Measurements from ENCODE around the gene RGL1. TPM values are rescaled to one million over a fixed set of nuclear protein-coding genes. Genes with fewer than 3 reads are reported as not detected.

RGL1 gene
- total and polyA plus RNA-seq, 2 experiments from 2014 or later, result 17.9 to 30.7 TPM

DNA sequence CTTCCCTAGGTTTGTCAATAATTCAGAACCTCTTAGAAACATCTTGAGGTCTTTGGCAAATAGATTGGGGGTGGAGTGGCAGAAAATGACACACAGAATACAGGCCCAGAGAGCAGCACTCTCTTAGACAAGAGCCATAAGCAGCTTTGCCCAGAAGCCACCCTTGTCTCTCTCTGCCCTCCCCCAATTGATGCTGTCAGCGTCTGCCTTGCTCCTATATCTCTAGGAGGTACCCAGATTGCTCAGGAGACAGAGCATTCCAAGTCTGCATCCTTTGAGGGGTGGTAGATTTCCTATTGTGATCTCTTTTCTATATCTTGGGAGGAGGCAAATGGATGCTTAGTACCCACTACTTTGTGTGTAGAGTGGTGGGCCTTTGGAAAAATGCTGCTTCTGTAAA lies 1.8 kb downstream of the RGL1 start:
- H3K9me2 ChIP-seq (replicated peaks; ENCODE audit: insufficient read depth), result no peaks in the 10 kb centered on the region
- no peaks in the 10 kb centered on the region for H3K27me3 ChIP-seq
- no peak overlapping the region for H2AFZ ChIP-seq
- H4K20me1 ChIP-seq (ENCODE audit: insufficient read depth, poor library complexity, severe bottlenecking), result peaks cover 3% of the 10 kb centered on the region
- peak overlapping the region; percentile 90 for H3K27ac ChIP-seq
- H3K36me3 ChIP-seq (replicated peaks; ENCODE audit: insufficient read depth, low read depth), result no peaks in the 10 kb centered on the region
- DNase-seq (ENCODE audit: low spot score), result no peak
- peak overlapping the region; percentile 81 for H3K4me2 ChIP-seq
- no peaks in the 10 kb centered on the region for H3K9me3 ChIP-seq (ENCODE audit: low read depth)
- H3K4me1 ChIP-seq (ENCODE audit: insufficient read depth), result peaks cover 22% of the 10 kb centered on the region
- H3K79me2 ChIP-seq, result peaks cover 55% of the 10 kb centered on the region
- TF ChIP-seq EZH2phosphoT487 (IDR thresholded peaks at IDR 0.05; ENCODE audit: low read depth, severe bottlenecking, unreplicated experiment) (no peak), EZH2 (IDR thresholded peaks at IDR 0.05; ENCODE audit: borderline replicate concordance) (no peak)
- TF ChIP-seq, protein P1, sequence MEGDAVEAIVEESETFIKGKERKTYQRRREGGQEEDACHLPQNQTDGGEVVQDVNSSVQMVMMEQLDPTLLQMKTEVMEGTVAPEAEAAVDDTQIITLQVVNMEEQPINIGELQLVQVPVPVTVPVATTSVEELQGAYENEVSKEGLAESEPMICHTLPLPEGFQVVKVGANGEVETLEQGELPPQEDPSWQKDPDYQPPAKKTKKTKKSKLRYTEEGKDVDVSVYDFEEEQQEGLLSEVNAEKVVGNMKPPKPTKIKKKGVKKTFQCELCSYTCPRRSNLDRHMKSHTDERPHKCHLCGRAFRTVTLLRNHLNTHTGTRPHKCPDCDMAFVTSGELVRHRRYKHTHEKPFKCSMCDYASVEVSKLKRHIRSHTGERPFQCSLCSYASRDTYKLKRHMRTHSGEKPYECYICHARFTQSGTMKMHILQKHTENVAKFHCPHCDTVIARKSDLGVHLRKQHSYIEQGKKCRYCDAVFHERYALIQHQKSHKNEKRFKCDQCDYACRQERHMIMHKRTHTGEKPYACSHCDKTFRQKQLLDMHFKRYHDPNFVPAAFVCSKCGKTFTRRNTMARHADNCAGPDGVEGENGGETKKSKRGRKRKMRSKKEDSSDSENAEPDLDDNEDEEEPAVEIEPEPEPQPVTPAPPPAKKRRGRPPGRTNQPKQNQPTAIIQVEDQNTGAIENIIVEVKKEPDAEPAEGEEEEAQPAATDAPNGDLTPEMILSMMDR (IDR thresholded peaks at IDR 0.05; ENCODE audit: poor library complexity), result no peak
- peak overlapping the region; percentile 54 for H3K4me3 ChIP-seq
- WGBS (ENCODE audit: low lambda C conversion rate, missing lambda C conversion rate), result 45% methylated on average over 1 of the region's 1 CpG

DNA sequence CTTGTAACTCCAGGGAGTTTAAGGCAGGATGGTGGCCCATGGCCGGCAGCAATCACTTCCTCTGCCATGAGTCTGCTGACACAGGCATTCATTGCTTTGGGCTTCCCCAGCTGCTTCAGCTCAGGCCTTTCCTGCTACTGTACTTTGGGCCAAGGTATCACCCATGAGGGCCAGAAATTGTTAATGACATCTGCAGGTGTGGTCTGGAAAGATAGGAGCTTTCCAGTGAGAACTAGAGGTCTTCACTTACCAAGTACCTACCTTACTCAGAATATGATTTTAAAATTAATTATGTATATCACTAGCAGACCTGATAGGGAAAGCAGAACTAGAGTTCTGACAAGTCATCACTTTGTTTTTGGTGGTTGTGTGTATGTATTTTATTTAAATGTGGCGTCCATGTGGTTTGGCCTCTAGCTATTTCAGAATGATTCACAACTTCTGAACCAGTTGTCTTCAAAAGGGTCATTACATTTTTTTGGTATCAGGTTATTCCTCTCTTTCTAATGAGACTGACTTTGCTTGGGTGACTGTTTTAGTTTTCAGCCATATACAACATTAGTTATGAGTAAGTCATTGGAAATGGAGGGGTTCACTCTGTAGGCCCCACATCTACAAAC lies 2.7 kb downstream of the RGL1 start:
- Histone ChIP-seq H3K9me3 (ENCODE audit: low read depth) (no peaks in the 10 kb centered on the region), H4K20me1 (ENCODE audit: insufficient read depth, poor library complexity, severe bottlenecking) (peaks cover 3% of the 10 kb centered on the region), H2AFZ (no peak overlapping the region), H3K4me2 (peak overlapping the region; percentile 81), H3K27ac (peak overlapping the region; percentile 14), H3K4me1 (ENCODE audit: insufficient read depth) (peaks cover 31% of the 10 kb centered on the region), H3K36me3 (replicated peaks; ENCODE audit: insufficient read depth, low read depth) (no peaks in the 10 kb centered on the region), H3K27me3 (no peaks in the 10 kb centered on the region), H3K9me2 (replicated peaks; ENCODE audit: insufficient read depth) (no peaks in the 10 kb centered on the region), H3K79me2 (peaks cover 59% of the 10 kb centered on the region), H3K4me3 (no peak overlapping the region)
- WGBS (ENCODE audit: low lambda C conversion rate, missing lambda C conversion rate), result 73% methylated on average over 2 of the region's 2 CpGs
- no peak for TF ChIP-seq EZH2 (IDR thresholded peaks at IDR 0.05; ENCODE audit: borderline replicate concordance)
- no peak for TF ChIP-seq EZH2phosphoT487 (IDR thresholded peaks at IDR 0.05; ENCODE audit: low read depth, severe bottlenecking, unreplicated experiment)
- TF ChIP-seq, protein P1 (IDR thresholded peaks at IDR 0.05; ENCODE audit: poor library complexity), result no peak
- DNase-seq (ENCODE audit: low spot score), result no peak

DNA sequence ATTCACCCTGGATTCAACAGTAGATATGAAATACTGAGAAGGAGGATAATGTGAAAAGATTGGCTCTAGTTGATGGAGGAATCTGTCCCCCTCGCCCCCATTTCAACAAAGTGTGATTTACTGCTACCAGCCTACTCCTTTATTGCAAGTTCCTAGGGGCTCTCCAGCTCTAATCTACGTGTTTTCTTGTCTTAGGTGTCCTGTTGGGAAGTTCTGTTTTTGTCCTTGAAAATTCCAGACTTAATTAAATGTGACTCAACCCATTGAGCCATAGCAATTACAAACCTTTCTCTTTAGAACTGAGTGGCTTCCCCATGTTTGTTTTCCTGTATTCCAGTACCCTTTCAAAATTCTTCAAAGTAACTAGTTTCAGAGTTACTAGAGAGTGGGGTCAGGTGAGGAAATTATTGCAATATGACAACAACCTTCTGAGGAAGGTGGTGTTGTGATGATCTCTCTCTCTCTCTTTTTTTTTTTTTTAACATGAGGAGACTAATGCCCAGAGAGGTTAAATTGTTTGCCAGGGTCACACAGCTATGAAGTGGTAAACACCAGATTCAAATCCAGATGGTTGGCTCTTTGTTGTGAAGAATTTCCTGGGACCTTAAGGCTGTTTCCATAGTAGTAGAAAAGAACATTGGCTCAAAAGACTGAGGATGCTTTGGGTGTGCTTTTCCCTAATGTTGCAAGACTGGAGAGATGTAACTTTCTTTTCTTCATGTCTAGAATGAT lies 3.5 kb downstream of the RGL1 start:
- no peak for TF ChIP-seq EZH2phosphoT487 (IDR thresholded peaks at IDR 0.05; ENCODE audit: low read depth, severe bottlenecking, unreplicated experiment)
- no peak for TF ChIP-seq EZH2 (IDR thresholded peaks at IDR 0.05; ENCODE audit: borderline replicate concordance)
- TF ChIP-seq, protein P1 (IDR thresholded peaks at IDR 0.05; ENCODE audit: poor library complexity), result no peak
- peaks cover 59% of the 10 kb centered on the region for H3K79me2 ChIP-seq
- H3K4me2 ChIP-seq, result peak overlapping the region; percentile 81
- H4K20me1 ChIP-seq (ENCODE audit: insufficient read depth, poor library complexity, severe bottlenecking), result peaks cover 3% of the 10 kb centered on the region
- no peaks in the 10 kb centered on the region for H3K9me3 ChIP-seq (ENCODE audit: low read depth)
- 58% methylated on average over 2 of the region's 2 CpGs for WGBS (ENCODE audit: low lambda C conversion rate, missing lambda C conversion rate)
- no peaks in the 10 kb centered on the region for H3K36me3 ChIP-seq (replicated peaks; ENCODE audit: insufficient read depth, low read depth)
- peak overlapping the region; percentile 14 for H3K27ac ChIP-seq
- no peaks in the 10 kb centered on the region for H3K9me2 ChIP-seq (replicated peaks; ENCODE audit: insufficient read depth)
- no peak for DNase-seq (ENCODE audit: low spot score)
- no peaks in the 10 kb centered on the region for H3K27me3 ChIP-seq
- H3K4me1 ChIP-seq (ENCODE audit: insufficient read depth), result peaks cover 40% of the 10 kb centered on the region
- no peak overlapping the region for H2AFZ ChIP-seq
- no peak overlapping the region for H3K4me3 ChIP-seq
